Measurements from ENCODE around the gene KRT3. TPM values are rescaled to one million over a fixed set of nuclear protein-coding genes. Genes with fewer than 3 reads are reported as not detected.

KRT3 gene
- total RNA-seq, 2 donors from 2014 or later = not detected

- DNase-seq = no peak
- Histone ChIP-seq H3K9ac (ENCODE audit: low read depth in 2 of 2, low read length in 2 of 2) (no peak overlapping the region), H3K4me1 (no peaks in the 10 kb centered on the region), H3K27me3 (no peaks in the 10 kb centered on the region), H3K27ac (no peak overlapping the region), H3K36me3 (no peaks in the 10 kb centered on the region), H3K4me3 (no peak overlapping the region), H3K9me3 (no peaks in the 10 kb centered on the region)
- intact Hi-C loops (cut with DNase I) = no loop called here
- TF ChIP-seq, protein P1, sequence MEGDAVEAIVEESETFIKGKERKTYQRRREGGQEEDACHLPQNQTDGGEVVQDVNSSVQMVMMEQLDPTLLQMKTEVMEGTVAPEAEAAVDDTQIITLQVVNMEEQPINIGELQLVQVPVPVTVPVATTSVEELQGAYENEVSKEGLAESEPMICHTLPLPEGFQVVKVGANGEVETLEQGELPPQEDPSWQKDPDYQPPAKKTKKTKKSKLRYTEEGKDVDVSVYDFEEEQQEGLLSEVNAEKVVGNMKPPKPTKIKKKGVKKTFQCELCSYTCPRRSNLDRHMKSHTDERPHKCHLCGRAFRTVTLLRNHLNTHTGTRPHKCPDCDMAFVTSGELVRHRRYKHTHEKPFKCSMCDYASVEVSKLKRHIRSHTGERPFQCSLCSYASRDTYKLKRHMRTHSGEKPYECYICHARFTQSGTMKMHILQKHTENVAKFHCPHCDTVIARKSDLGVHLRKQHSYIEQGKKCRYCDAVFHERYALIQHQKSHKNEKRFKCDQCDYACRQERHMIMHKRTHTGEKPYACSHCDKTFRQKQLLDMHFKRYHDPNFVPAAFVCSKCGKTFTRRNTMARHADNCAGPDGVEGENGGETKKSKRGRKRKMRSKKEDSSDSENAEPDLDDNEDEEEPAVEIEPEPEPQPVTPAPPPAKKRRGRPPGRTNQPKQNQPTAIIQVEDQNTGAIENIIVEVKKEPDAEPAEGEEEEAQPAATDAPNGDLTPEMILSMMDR (IDR thresholded peaks at IDR 0.05) = no peak
Observed at GRCh38 chr12:52817699-52818238, 21.9 kb upstream of the KRT3 start.

- H3K27me3 ChIP-seq = no peaks in the 10 kb centered on the region
- no peak overlapping the region for H3K27ac ChIP-seq
- H3K36me3 ChIP-seq = no peaks in the 10 kb centered on the region
- intact Hi-C loops (cut with DNase I) = no loop called here
- no peak overlapping the region for H3K4me3 ChIP-seq
- DNase-seq = no peak
- H3K9ac ChIP-seq (ENCODE audit: low read depth in 2 of 2, low read length in 2 of 2) = no peak overlapping the region
- no peaks in the 10 kb centered on the region for H3K9me3 ChIP-seq
- no peaks in the 10 kb centered on the region for H3K4me1 ChIP-seq
- TF ChIP-seq, protein P1 (IDR thresholded peaks at IDR 0.05) = no peak
Observed at GRCh38 chr12:52817003-52817698, 21.2 kb upstream of the KRT3 start.

DNA sequence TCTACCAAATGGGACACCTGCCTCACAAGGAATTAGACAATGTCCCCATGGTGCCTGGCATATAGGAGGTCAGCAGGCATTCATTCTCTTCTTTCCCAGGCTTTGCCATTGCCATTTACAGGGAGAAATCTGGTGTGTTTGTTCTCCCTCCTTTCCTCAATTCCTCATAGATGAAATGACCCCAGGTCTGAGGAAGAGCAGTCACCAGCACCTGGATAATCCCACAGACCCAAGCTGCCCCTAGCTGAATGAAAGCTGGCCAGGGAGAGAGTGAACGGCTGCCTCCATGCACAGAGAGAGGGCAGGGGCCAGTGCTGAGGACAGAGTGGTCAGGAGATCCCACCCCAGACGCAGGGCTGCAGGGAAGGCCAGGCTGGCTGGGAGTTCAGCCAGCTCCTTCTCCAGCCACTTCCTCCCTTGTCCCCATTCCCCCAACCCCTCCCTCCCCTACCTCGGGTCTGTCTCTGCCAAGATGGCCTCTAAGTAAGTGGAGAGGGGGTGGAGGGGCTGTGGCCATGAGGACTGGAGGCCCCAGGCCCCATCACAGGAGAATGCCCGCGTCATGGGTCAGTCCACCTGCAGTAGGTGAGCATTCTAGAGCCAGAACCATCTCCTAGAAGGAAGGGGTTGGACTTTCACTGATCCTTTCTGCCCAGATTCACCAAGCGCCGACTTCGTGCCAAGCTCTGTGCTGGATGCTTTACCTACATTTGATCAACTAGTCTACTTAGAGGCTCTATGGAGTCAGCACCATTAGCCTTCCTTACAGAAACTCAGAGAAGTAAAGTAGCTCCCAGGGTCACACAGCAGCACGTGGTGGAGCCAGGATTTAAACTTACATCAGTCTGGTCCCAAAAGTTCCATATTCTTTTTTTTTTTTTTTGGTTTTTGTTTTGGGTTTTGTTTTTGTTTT lies 20.0 kb upstream of the KRT3 start:
- no peaks in the 10 kb centered on the region for H3K27me3 ChIP-seq
- no peak for DNase-seq

GRCh38 chr12:52815161-52815560 lies 19.2 kb upstream of the KRT3 start:
- intact Hi-C loops (cut with DNase I) = no loop called here
- H3K27me3 ChIP-seq = no peaks in the 10 kb centered on the region
- no peaks in the 10 kb centered on the region for H3K9me3 ChIP-seq

More for the DNA sequence above, 20.0 kb upstream of the KRT3 start:
- Histone ChIP-seq H3K27ac (no peak overlapping the region), H3K4me3 (no peak overlapping the region), H3K9me3 (no peaks in the 10 kb centered on the region), H3K9ac (ENCODE audit: low read depth in 2 of 2, low read length in 2 of 2) (no peak overlapping the region), H3K4me1 (no peaks in the 10 kb centered on the region), H3K36me3 (no peaks in the 10 kb centered on the region)
- intact Hi-C loops (cut with DNase I) = no loop called here
- TF ChIP-seq, protein P1 (IDR thresholded peaks at IDR 0.05) = no peak

DNA sequence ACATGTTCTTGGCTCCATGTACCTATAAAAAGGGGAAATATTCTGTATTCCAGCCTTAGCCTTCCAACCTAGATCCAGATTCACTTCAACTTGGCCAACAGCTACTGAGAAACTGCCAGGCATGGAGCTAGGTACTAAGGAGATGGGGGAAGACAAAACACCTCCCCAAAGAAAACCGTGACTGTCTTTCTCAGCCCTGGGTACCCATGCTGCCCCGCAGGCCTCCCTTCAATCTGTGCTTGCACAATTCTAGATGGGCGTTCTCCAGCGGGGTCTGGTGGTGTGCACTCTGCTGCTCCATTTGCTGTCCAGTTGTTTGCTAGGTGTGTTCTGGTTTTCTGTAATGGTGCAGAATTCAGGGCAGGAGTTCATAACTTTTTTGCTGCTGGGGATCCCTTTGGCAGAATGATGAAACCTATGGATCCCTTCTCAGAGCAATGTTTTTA lies 18.8 kb upstream of the KRT3 start:
- Histone ChIP-seq H3K27me3 (no peaks in the 10 kb centered on the region), H3K9me3 (no peaks in the 10 kb centered on the region), H3K27ac (no peak overlapping the region), H3K4me1 (no peaks in the 10 kb centered on the region), H3K9ac (ENCODE audit: low read depth in 2 of 2, low read length in 2 of 2) (no peak overlapping the region), H3K36me3 (no peaks in the 10 kb centered on the region), H3K4me3 (no peak overlapping the region)
- no peak for DNase-seq
- TF ChIP-seq, protein P1 (IDR thresholded peaks at IDR 0.05) = no peak
- intact Hi-C loops (cut with DNase I) = no loop called here

More at GRCh38 chr12:52815161-52815560, 19.2 kb upstream of the KRT3 start:
- Histone ChIP-seq H3K4me1 (no peaks in the 10 kb centered on the region), H3K36me3 (no peaks in the 10 kb centered on the region), H3K27ac (no peak overlapping the region), H3K9ac (ENCODE audit: low read depth in 2 of 2, low read length in 2 of 2) (no peak overlapping the region), H3K4me3 (no peak overlapping the region)
- TF ChIP-seq, protein P1 (IDR thresholded peaks at IDR 0.05) = no peak
- no peak for DNase-seq

Data from colonic mucosa (tissue), 4 donors.